Trophoblast cell (in vitro differentiated cells and primary cell): Measurements from ENCODE around the gene LRP3.

Experiments used
- DNase-seq, 2 donors: peaks; one replicate each; pipeline ENCODE4 v3.0.0-alpha.2; 2016
- H2AFZ ChIP-seq: 2 replicates; pipeline ENCODE4 v1.6.1; 2013; ENCODE audit warnings: low read length, moderate library complexity, mild to moderate bottlenecking; ENCODE audit not compliant: insufficient read depth, poor library complexity
- H2AK5ac ChIP-seq: 2 replicates; pipeline ENCODE4 v1.6.1; 2013; ENCODE audit warnings: mild to moderate bottlenecking, low read length
- H2BK120ac ChIP-seq: 2 replicates; pipeline ENCODE4 v1.6.1; 2013; ENCODE audit warnings: low read length, mild to moderate bottlenecking, moderate library complexity; ENCODE audit not compliant: insufficient read depth, poor library complexity
- H2BK12ac ChIP-seq: 2 replicates; pipeline ENCODE4 v1.6.1; 2013; ENCODE audit warnings: mild to moderate bottlenecking, low read length, moderate library complexity
- H2BK5ac ChIP-seq: 2 replicates; pipeline ENCODE4 v1.6.1; 2013; ENCODE audit warnings: low read length, low read depth, moderate library complexity, mild to moderate bottlenecking; ENCODE audit not compliant: poor library complexity
- H3K14ac ChIP-seq: 2 replicates; pipeline ENCODE4 v1.6.1; 2013; ENCODE audit warnings: mild to moderate bottlenecking, low read length
- H3K18ac ChIP-seq: 2 replicates; pipeline ENCODE4 v1.6.1; 2013; ENCODE audit warnings: mild to moderate bottlenecking, low read length
- H3K23ac ChIP-seq: 2 replicates; pipeline ENCODE4 v1.6.1; 2013; ENCODE audit warnings: low read length
- H3K27ac ChIP-seq: 2 replicates; pipeline ENCODE4 v1.5.1; 2013; ENCODE audit warnings: low read depth, mild to moderate bottlenecking, inconsistent platforms, low read length, moderate library complexity
- H3K27me3 ChIP-seq: 2 replicates; pipeline ENCODE4 v1.6.1; 2013; ENCODE audit warnings: inconsistent platforms, mild to moderate bottlenecking, low read length, moderate library complexity; ENCODE audit not compliant: insufficient read depth
- H3K36me3 ChIP-seq, 2 experiments: 1 replicate in 1 of 2; 2 replicates in 1 of 2; pipeline ENCODE4 v1.6.1; 2013; ENCODE audit warnings: low read length in 2 of 2, mild to moderate bottlenecking in 2 of 2, moderate library complexity in 1 of 2; ENCODE audit not compliant: insufficient read depth in 2 of 2, control insufficient read depth in 1 of 2
- H3K4ac ChIP-seq: 2 replicates; pipeline ENCODE4 v1.6.1; 2013; ENCODE audit warnings: low read depth, mild to moderate bottlenecking, low read length, moderate library complexity
- H3K4me1 ChIP-seq, 2 experiments: 1 replicate in 1 of 2; 2 replicates in 1 of 2; pipeline ENCODE4 v1.6.1; 2013; ENCODE audit warnings: low read length in 2 of 2, mild to moderate bottlenecking in 2 of 2, moderate library complexity in 1 of 2; ENCODE audit not compliant: insufficient read depth in 2 of 2, control insufficient read depth in 1 of 2
- H3K4me2 ChIP-seq: 2 replicates; pipeline ENCODE4 v1.6.1; 2013; ENCODE audit warnings: inconsistent platforms, mild to moderate bottlenecking, low read length, moderate library complexity
- H3K4me3 ChIP-seq: 2 replicates; pipeline ENCODE4 v1.5.1; 2013; ENCODE audit warnings: mild to moderate bottlenecking, low read depth, low read length, inconsistent platforms
- H3K79me1 ChIP-seq: one replicate; pipeline ENCODE4 v1.6.1; 2013; ENCODE audit warnings: low read length
- H3K79me2 ChIP-seq: 2 replicates; pipeline ENCODE4 v1.6.1; 2013; ENCODE audit warnings: low read length, mild to moderate bottlenecking; ENCODE audit not compliant: control insufficient read depth, insufficient read depth, poor library complexity
- H3K9ac ChIP-seq: 2 replicates; pipeline ENCODE4 v1.6.1; 2013; ENCODE audit warnings: mild to moderate bottlenecking, low read length
- H3K9me3 ChIP-seq: 2 replicates; pipeline ENCODE4 v1.6.1; 2013; ENCODE audit warnings: low read depth, mild to moderate bottlenecking, control low read depth, inconsistent platforms, low read length; ENCODE audit not compliant: insufficient read depth
- H4K12ac ChIP-seq: 2 replicates; pipeline ENCODE4 v1.6.1; 2013; ENCODE audit warnings: low read depth, mild to moderate bottlenecking, low read length, moderate library complexity
- H4K8ac ChIP-seq: 2 replicates; pipeline ENCODE4 v1.6.1; 2013; ENCODE audit warnings: low read depth, mild to moderate bottlenecking, low read length, moderate library complexity
- H4K91ac ChIP-seq: one replicate; pipeline ENCODE4 v1.6.1; 2013; ENCODE audit warnings: low read depth, mild to moderate bottlenecking, low read length, moderate library complexity
- WGBS: extraction: QIAGEN DNeasy Blood & Tissue Kit; methylation state at CpG from one replicate; pipeline ENCODE4 v1.1.7; 2013; ENCODE audit warnings: missing lambda C conversion rate; ENCODE audit not compliant: insufficient read length, insufficient coverage; ENCODE audit errors: extremely low coverage; 5-methylcytosine and 5-hydroxymethylcytosine counted together

The LRP3 gene

DNA sequence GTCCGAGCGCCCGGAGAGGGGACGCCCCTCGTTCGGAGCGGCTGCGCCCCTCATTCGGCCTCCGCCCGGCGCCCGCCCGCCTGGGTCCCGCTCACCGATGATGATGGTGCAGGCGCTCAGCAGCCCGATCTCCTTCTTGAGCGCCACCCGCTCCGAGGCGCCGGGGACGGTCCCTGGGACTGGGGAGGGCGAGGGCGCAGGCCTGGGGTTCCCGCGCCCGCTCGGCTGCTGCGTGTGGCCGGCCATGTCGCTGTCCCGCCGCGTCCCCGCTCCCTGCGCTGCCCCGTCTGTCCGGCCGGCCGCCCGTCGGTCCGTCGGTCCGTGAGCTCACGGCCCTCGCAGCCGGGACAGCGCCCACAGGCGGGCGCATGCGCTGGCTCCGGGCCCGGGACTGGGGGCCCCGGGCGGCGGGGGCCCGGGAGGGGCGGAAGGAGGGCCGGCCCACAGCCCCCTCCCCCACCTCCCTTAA, 31.4 kb downstream of the LRP3 start, which contains the start of gene SLC7A10:
Gene SLC7A10, minus strand, starts transcription at position 393 of the 469 bp plus-strand sequence. Its CDS starts 147 bp downstream, at position 246.
- Histone ChIP-seq H2BK5ac (no peak within 1 kb of the TSS), H3K27me3 (peaks cover 33% of the 10 kb centered on the region), H3K9me3 (peaks cover 10% of the 10 kb centered on the region), H3K4me3 (no peak within 1 kb of the TSS), H3K23ac (no peak within 1 kb of the TSS), H4K12ac (no peak within 1 kb of the TSS), H3K4me1 (peaks cover 7 to 10% of the 10 kb centered on the region in 2 experiments), H3K36me3 (no peaks in the 10 kb centered on the region), H3K9ac (no peak within 1 kb of the TSS), H4K8ac (peak within 1 kb of the TSS; percentile 22), H3K79me2 (no peaks in the 10 kb centered on the region), H3K27ac (no peak within 1 kb of the TSS), H2AFZ (no peak within 1 kb of the TSS), H3K4ac (no peak within 1 kb of the TSS), H3K79me1 (peaks cover 3% of the 10 kb centered on the region), H4K91ac (no peak within 1 kb of the TSS), H2BK120ac (no peak within 1 kb of the TSS), H3K4me2 (peak within 1 kb of the TSS; percentile 45), H2BK12ac (no peak within 1 kb of the TSS), H3K14ac (no peak within 1 kb of the TSS), H2AK5ac (no peak within 1 kb of the TSS), H3K18ac (no peak within 1 kb of the TSS)
- no CpG with 5 or more reads among the region's 62 CpGs for WGBS
- DNase-seq: no peak

DNA sequence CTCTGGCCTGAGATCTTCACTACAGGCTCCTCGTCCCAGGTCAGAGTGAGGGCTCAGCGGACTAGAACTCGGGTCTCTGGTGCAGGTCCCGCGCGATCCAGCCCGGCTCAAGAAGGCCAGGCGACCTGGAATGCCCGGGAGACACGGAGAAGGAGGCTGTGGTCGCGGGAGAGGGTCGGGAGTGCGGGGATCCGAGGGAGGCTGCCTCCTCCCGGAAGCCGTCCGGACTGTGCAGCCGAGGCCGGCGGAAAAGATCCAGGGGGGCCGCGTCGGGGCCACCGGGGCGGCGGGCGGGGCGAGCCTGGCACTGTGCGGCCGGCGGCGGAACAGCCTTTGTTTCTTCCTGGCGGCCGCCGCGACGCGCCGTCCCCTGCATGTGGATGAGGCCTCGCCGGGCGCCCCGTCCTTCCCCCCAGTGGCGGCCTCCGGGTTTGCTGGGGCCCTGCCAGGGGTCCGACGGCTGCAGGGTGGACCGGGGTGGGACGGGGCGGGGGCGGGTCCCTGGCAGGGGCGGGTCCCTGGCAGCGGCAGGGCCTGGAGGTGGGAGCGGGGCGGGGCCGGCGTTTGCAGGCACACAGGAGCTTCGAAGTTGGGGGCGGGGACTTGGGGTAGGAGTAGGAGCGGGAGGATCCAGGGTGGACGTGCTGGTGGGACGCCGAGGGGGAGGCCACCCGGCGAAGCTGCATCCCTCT, 32.6 kb downstream of the LRP3 start:
- Histone ChIP-seq H3K4me2 (peak overlapping the region; percentile 48), H2BK5ac (no peak overlapping the region), H2BK120ac (no peak overlapping the region), H3K4me3 (peak overlapping the region; percentile 17), H3K79me2 (no peaks in the 10 kb centered on the region), H3K4me1 (peaks cover 7 to 10% of the 10 kb centered on the region in 2 experiments), H2AK5ac (no peak overlapping the region), H4K91ac (no peak overlapping the region), H2AFZ (no peak overlapping the region), H4K8ac (peak overlapping the region; percentile 22), H3K27me3 (peaks cover 33% of the 10 kb centered on the region), H3K27ac (no peak overlapping the region), H3K36me3 (no peaks in the 10 kb centered on the region), H3K9me3 (peaks cover 12% of the 10 kb centered on the region), H3K4ac (no peak overlapping the region), H3K9ac (no peak overlapping the region), H2BK12ac (no peak overlapping the region), H3K18ac (no peak overlapping the region), H3K79me1 (peaks cover 3% of the 10 kb centered on the region), H3K14ac (no peak overlapping the region), H4K12ac (no peak overlapping the region), H3K23ac (no peak overlapping the region)
- no CpG with 5 or more reads among the region's 66 CpGs for WGBS
- peak in 1 of 2 donors; percentile 23 for DNase-seq

DNA sequence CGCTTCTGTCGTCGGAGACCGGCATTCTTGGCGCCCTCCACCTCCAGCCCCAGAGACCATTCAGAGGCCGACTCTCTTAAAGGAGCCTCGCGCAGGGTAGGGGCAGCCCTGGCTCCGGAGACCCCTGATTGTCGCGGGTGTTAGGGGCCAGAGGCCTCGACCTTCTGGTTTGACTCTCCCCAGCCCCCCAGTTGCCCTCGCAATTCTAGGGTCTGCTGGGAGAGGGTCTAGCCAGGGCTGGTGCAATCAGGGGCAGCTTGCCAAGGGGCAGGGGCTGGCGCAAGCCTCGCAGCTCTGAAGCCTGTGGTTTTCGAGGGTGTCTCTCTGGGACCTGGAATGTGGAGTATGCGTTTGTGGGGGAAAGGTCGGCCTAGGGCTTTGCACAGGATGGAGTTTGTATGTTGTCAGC, 33.1 kb downstream of the LRP3 start:
- H3K4me1 ChIP-seq: peaks cover 7 to 10% of the 10 kb centered on the region in 2 experiments

DNA sequence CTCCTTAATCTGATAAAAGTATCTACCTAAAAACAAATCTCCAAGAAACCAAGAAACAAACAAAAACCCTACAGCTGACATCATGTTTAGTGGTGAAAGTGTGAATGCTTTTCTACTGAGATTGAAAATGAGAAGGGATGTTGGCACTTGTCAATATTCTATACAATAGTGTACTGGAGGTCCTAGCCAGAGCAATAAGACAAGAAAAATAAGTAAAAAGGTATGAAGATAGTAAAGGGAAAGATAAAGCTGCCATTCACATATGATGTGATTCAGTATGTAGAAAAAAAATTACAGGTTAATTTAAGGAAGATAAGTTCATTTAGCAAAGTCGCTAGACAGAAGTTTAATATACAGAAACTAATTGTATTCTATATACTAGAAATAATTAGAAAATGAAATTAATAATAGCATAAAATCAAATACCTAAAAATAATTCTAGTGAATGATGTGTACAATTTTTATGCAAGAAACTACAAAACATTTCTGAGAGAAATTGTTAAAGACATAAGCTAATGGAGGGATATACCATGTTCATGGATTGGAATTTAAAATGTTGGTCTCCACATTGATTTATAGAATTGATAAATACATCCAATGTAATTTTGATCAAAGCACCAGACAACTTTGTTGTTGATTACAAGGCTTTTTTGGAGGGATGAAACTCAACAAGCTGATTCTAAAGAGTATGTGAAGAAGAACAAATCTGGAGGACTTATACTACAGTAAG, 33.9 kb downstream of the LRP3 start:
- DNase-seq: no peak
- no peak overlapping the region for H3K4me2 ChIP-seq
- H3K79me1 ChIP-seq: peaks cover 3% of the 10 kb centered on the region
- peaks cover 33% of the 10 kb centered on the region for H3K27me3 ChIP-seq
- no peak overlapping the region for H4K91ac ChIP-seq
- no peak overlapping the region for H2BK5ac ChIP-seq
- no peak overlapping the region for H4K8ac ChIP-seq
- H2BK120ac ChIP-seq: no peak overlapping the region
- no peak overlapping the region for H3K14ac ChIP-seq
- H3K4me3 ChIP-seq: no peak overlapping the region
- no peak overlapping the region for H2BK12ac ChIP-seq
- H3K79me2 ChIP-seq: no peaks in the 10 kb centered on the region
- H3K23ac ChIP-seq: no peak overlapping the region
- peaks cover 12% of the 10 kb centered on the region for H3K9me3 ChIP-seq
- no peak overlapping the region for H3K27ac ChIP-seq
- H3K18ac ChIP-seq: no peak overlapping the region
- H3K4ac ChIP-seq: no peak overlapping the region
- H3K36me3 ChIP-seq: no peaks in the 10 kb centered on the region
- no peak overlapping the region for H3K9ac ChIP-seq
- H2AFZ ChIP-seq: no peak overlapping the region
- H2AK5ac ChIP-seq: no peak overlapping the region
- no CpG with 5 or more reads among the region's 1 CpG for WGBS
- no peak overlapping the region for H4K12ac ChIP-seq
- peaks cover 7 to 10% of the 10 kb centered on the region in 2 experiments for H3K4me1 ChIP-seq

More for the DNA sequence above, 33.1 kb downstream of the LRP3 start:
- no peak overlapping the region for H2AK5ac ChIP-seq
- no peak overlapping the region for H4K8ac ChIP-seq
- H3K4ac ChIP-seq: no peak overlapping the region
- no peak overlapping the region for H2AFZ ChIP-seq
- H3K4me3 ChIP-seq: no peak overlapping the region
- peak overlapping the region; percentile 48 for H3K4me2 ChIP-seq
- H3K27ac ChIP-seq: no peak overlapping the region
- peaks cover 33% of the 10 kb centered on the region for H3K27me3 ChIP-seq
- H2BK12ac ChIP-seq: no peak overlapping the region
- H4K12ac ChIP-seq: no peak overlapping the region
- no peak overlapping the region for H2BK120ac ChIP-seq
- no peak overlapping the region for H3K9ac ChIP-seq
- no peak overlapping the region for H3K18ac ChIP-seq
- peaks cover 12% of the 10 kb centered on the region for H3K9me3 ChIP-seq
- WGBS: no CpG with 5 or more reads among the region's 18 CpGs
- H3K36me3 ChIP-seq: no peaks in the 10 kb centered on the region
- H3K14ac ChIP-seq: no peak overlapping the region
- no peak overlapping the region for H2BK5ac ChIP-seq
- no peak overlapping the region for H3K23ac ChIP-seq
- DNase-seq: no peak
- peaks cover 3% of the 10 kb centered on the region for H3K79me1 ChIP-seq
- no peak overlapping the region for H4K91ac ChIP-seq
- no peaks in the 10 kb centered on the region for H3K79me2 ChIP-seq
